GM21737 (cell line): ENCODE measurements around the gene CORO6.

Experiments used
- ATAC-seq: cut with Tn5 transposase; IDR thresholded peaks from one replicate; pipeline ENCODE4 v1.9.1; 2021; ENCODE audit warnings: mild to moderate bottlenecking, moderate library complexity; ENCODE audit not compliant: unreplicated experiment

The CORO6 gene

DNA sequence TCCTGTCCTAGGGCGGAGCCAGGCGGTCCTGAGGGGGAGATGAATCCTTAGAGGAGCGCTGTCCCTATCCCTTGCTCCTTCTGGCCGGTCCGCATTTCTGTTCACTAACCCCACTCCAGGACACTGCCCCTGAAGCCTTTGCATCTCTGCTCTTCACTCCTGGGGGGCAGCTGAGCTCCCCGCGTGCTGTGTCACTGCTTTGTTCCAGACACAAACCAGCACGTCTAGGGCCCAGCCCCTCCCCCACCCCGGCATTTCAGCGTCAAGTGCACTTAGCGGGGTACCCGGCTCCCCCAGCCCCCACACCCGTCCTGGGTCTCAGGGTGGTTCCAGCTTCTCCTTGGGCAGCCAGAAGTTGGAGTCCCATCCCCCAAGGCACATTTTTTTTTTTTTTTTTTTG, 8.9 kb downstream of the CORO6 start:
- ATAC-seq: no peak

GRCh38 chr17:29613352-29613837, 9.3 kb downstream of the CORO6 start:
- ATAC-seq: peak; percentile 42

GRCh38 chr17:29612404-29613280, 10.1 kb downstream of the CORO6 start:
- ATAC-seq: no peak

- no peak for ATAC-seq
Measured at GRCh38 chr17:29612094-29612403, 10.7 kb downstream of the CORO6 start.

DNA sequence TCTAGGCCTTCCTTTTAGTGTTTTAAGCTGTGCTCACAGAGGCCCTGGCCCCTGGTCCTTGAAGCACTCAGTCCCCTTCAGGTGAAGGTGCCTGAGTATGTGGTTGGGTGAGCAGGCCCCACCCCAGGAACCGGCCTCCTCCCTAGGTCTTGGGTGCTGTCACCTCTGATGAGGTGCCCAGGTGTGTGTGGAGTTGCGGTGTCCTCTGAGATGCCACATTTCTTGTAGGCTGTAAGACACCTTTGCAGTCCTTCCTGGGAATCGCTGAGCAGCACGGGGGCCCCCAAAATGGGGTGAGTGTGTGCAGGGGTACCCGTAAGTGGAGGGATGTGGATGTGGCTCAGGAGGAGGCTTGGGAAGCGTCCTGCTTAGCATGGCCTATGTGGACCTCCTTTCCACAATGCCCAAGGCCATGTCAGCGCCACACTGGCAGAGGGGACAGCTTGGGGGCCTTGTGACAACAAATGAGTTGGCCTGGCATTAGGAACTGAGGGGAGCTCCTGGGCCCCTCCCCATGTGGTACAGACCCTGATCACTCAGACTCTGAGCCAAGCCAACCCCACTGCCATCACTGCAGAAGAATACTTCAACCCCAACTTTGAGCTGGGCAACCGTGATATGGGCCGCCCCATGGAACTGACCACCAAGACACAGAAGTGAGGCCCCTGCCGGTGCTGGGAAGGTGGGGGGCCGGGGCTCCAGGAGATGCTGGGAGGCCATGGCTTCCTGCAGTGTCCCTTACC, 11.2 kb downstream of the CORO6 start:
- ATAC-seq: no peak

GRCh38 chr17:29610395-29610794, 12.3 kb downstream of the CORO6 start:
- ATAC-seq: no peak

GRCh38 chr17:29608986-29609385, 13.7 kb downstream of the CORO6 start:
- ATAC-seq: no peak

DNA sequence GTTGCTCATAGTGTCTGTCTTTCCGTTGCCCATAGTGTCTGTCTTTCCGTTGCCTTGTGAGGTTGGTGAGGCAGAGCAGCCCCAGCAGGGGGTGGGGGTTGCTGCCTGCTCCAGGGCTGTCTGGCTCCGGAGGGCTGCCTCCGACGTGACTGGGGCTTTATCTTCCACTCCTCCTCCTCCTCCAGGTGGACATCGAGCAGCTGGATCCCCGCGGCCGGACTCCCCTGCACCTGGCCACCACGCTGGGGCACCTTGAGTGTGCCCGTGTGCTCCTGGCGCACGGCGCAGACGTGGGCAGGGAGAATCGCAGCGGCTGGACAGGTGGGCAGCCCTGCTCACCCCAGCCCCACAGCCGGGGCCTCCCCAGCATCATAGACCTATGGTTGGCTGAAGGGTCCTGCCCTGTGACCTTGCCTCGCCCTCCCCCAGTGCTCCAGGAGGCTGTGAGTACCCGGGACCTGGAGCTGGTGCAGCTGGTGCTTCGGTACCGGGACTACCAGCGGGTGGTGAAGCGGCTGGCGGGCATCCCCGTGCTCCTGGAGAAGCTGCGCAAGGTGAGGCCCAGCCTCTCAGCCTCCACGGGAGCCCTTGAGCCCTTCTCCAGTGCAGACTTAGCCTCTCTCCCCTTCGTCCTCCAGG, 15.0 kb downstream of the CORO6 start:
- no peak for ATAC-seq

- no peak for ATAC-seq
Measured at GRCh38 chr17:29603109-29603674, 19.5 kb downstream of the CORO6 start.

- ATAC-seq: no peak
Measured at GRCh38 chr17:29597361-29598172, 25.1 kb downstream of the CORO6 start.

DNA sequence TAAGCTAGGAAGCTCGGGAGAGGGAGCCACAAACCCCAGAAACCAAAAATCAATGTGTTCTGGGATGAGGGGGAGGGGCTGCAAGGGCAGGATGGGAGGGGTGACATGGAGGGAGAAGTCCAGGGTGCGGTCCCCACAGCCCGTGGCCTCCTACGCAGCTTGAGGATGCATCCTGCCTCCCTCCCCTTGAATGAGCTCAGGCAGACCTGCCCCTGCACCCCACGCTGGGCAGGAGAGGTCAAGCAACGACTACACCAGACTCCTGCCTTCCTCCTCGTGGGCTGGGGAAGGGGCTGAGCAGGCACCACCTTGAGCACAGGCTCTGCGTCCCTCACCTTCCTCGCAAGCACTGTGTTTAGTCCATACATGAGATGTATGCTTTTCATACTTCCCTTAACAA, 25.9 kb downstream of the CORO6 start:
- no peak for ATAC-seq

DNA sequence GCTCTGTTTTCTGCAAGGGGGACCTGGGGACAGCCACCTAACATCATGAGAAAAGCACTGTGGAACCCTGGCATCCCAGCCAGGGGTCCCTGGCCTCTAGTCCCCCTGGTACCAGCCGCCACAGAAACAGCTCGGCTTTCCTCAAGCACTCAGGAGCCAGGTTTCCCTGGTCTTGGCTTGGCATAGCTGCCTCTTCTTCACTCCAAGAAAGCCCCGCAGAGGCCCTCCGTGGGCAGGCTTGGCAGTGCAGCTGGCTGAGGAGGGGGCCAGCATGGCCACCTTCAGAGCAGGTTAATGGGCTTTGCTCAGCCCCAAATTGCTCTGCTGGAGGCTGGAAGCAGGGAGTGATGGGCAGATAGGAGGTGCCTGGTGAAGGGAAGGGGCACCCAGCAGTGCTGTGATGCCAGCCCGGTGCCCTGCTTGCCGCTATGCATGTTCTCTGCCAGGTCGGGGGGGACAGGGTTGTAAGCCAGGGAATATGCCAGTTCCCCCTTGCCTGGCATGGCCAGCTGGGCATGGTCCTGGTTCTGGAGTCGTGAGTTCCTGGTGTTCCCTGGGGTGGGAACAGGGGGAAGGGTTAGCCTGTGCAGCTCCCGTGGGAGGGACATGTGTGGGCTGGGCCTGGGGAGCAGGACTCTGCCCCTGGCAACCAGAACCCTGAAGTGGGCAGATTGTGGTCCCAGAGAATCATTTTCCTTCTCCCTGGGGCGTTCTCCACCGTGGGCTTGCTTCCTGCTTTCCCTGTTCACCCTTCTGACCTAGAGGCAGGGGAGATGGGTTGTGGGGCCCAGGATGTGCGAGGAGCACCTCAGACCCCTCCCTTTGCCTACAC, 26.6 kb downstream of the CORO6 start:
- ATAC-seq: no peak

GRCh38 chr17:29595107-29595942, 27.4 kb downstream of the CORO6 start:
- no peak for ATAC-seq

DNA sequence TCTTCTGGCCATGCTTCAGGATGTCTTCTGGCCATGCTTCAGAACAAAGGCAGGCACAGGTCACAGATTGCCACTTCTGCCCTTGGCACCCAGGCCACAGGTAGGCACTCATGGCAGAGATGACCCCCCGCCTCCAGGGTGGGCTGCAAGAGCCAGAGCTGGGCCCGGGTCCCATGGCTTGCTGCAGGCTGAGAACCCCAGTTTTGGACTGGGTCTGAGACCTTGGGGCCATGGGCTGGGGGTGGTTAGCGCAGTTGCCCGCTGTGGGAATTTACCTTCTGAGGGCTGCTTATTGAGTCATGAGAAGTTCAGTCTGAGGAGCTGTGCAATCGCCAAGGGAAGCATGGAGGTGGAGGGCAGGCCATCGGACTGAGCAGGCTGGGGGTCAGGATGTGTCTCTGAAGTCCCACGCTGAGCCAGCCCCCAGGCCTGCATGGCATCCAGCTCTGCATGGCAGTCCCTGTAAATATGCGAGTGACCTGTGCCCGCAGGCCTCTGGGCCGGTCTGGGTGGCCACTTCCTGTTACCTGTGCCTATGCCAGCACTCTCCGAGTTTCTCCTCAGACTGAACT, 28.1 kb downstream of the CORO6 start:
- ATAC-seq: no peak

DNA sequence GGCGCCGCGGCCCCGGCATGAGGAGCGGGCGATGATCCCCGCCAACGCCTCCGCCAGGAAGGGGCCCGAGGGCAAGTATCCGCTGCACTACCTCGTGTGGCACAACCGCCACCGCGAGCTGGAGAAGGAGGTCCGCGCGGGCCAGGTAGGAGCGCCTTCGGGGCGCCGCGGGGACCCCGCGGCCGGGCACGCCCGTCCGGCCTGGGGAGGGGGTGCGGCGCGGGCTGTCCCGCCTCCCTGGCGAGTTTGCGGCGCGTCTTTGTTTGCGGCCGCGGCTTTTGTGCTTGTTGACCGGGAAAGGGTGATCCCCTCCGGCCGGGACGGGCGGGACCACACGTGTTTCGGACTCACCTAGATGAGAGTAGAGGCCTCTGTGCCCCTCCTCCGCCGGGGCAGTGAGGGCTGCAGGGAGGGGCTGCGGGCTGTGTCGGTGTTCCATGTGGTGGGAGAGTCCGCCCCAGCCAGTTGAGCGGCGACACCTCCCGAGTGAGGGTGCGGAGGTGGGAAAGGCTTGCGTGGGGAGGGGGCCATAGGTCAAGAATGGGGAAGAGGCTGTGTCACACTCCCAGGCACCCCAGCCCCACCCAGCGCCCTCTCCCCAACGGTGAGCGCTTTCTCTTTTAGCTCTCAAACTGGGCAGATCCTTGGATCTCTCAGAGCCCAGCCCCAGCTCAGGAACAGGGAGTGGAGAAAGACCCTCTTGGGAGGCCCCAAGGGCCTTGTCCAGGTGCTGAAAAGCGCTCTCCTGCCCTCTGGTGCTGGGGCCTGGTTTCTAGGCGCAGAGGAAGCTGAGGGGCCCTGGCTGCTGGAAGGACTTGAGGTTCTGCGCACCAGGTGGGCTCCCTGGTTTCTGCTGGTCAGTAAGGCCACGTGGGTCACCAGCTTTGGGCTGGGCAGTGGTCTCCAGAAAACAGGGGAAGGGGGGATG, 28.9 kb downstream of the CORO6 start:
- no peak for ATAC-seq

DNA sequence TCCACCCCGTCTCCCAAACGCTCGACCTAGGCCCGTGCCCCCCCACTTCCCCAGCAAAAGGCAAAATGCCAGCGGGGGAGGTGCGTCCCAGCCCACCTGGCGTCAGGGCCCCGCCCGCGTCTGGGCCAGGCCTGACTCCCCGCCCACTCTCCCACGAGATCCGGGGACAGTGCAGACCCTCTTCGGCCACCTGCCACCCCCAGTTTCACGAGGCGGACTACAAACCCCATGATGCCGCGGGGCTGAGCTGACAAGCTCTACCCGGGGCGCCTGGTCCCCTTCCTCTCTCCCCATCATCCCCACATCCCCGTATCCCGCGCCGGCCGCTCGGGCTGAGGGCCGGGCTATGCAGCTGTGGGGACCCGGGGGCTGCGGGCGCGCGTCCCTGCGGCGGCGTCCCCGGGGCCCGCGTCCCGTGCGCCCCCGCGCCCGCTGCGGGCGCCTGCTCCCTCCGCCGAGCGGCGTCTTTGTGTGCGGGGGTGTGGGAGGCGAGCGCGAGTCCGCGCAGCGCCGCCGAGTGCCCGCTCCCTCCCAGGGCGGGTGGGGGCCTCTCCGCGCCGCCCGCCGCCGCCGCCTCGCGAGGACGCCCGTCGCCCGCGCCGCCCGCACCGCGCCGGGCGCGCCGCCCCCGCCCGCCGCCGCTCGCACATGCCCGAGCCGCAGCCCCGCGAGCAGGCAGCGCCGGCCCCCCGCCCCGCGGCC, 29.7 kb downstream of the CORO6 start, which contains the start of gene ANKRD13B:
ANKRD13B (plus strand) TSS at position 283 of the 702 bp plus-strand sequence. CDS start 490 bp downstream, outside the sequence.
- no peak for ATAC-seq
